ENCODE data around the gene MISP.

GRCh38 chr19:741506-742131 is 9.3 kb upstream of the MISP start:
- no peak for TF ChIP-seq POLR2AphosphoS5 (IDR thresholded peaks at IDR 0.05; ENCODE audit: low read depth, low read length)
- no peak for TF ChIP-seq JUND (IDR thresholded peaks at IDR 0.05; ENCODE audit: low read length)
